GDM1 (cell line): Measurements from ENCODE around the gene CKAP5.

ENCODE experiments used
- DNase-seq: peaks from one replicate; lab custom pipeline; 2025; lab: John Stamatoyannopoulos, UW

The CKAP5 gene

GRCh38 chr11:46766656-46767055 is 79.4 kb downstream of the CKAP5 start:
- no peak for DNase-seq

GRCh38 chr11:46762248-46762647 is 83.8 kb downstream of the CKAP5 start:
- DNase-seq: no peak

GRCh38 chr11:46761807-46762206 is 84.3 kb downstream of the CKAP5 start:
- no peak for DNase-seq

- no peak for DNase-seq
These were observed 85.5 kb downstream of the CKAP5 start for GRCh38 chr11:46760429-46761128.

GRCh38 chr11:46759196-46759595 is 86.9 kb downstream of the CKAP5 start:
- no peak for DNase-seq

- DNase-seq: no peak
These were observed 90.1 kb downstream of the CKAP5 start for GRCh38 chr11:46755962-46756361.

- no peak for DNase-seq
These were observed 98.9 kb downstream of the CKAP5 start for GRCh38 chr11:46747150-46747549.

- DNase-seq: no peak
These were observed 100.1 kb downstream of the CKAP5 start for GRCh38 chr11:46745995-46746394.

- no peak for DNase-seq
These were observed 100.8 kb downstream of the CKAP5 start for GRCh38 chr11:46745328-46745727.

GRCh38 chr11:46743693-46744339 is 102.3 kb downstream of the CKAP5 start:
- no peak for DNase-seq

GRCh38 chr11:46743043-46743442 is 103.0 kb downstream of the CKAP5 start:
- DNase-seq: no peak

GRCh38 chr11:46741600-46742484 is 104.2 kb downstream of the CKAP5 start:
- DNase-seq: no peak

GRCh38 chr11:46738887-46739286 is 107.2 kb downstream of the CKAP5 start:
- no peak for DNase-seq

- no peak for DNase-seq
These were observed 108.4 kb downstream of the CKAP5 start for GRCh38 chr11:46737699-46738098.

- DNase-seq: no peak
These were observed 109.5 kb downstream of the CKAP5 start for GRCh38 chr11:46736615-46737014.

GRCh38 chr11:46736146-46736545 is 109.9 kb downstream of the CKAP5 start:
- DNase-seq: no peak

- no peak for DNase-seq
These were observed 112.8 kb downstream of the CKAP5 start for GRCh38 chr11:46733234-46733633.

- DNase-seq: no peak
These were observed 114.5 kb downstream of the CKAP5 start for GRCh38 chr11:46731545-46731944.

- no peak for DNase-seq
These were observed 116.7 kb downstream of the CKAP5 start for GRCh38 chr11:46729110-46730027.

- DNase-seq: no peak
These were observed 117.4 kb downstream of the CKAP5 start for GRCh38 chr11:46728659-46729040.

- DNase-seq: no peak
These were observed 118.0 kb downstream of the CKAP5 start for GRCh38 chr11:46727952-46728658.
